Measurements from ENCODE around the gene PARVB.
A peak's percentile ranks its signal among the peaks of the same experiment; 100 is the strongest.

PARVB gene

DNA sequence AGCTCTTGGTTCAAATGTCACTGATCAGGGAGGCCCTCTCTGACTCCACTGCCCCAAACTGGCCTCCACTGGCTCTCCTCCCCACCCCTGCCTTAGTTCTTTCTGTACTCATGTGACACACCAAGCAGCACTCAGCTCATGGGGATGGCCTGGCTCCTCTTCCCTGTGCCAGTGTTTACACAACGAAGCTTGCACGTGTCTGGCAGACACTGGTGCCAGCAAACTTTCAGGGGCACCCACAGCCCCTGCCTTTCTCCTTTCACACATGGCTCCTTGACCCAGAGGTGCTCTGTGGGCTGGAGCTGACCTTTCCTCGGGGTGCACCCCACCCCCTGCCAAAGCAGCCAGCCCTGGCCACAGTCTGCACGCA is 119.0 kb downstream of the PARVB start:
- TF ChIP-seq, protein P1, sequence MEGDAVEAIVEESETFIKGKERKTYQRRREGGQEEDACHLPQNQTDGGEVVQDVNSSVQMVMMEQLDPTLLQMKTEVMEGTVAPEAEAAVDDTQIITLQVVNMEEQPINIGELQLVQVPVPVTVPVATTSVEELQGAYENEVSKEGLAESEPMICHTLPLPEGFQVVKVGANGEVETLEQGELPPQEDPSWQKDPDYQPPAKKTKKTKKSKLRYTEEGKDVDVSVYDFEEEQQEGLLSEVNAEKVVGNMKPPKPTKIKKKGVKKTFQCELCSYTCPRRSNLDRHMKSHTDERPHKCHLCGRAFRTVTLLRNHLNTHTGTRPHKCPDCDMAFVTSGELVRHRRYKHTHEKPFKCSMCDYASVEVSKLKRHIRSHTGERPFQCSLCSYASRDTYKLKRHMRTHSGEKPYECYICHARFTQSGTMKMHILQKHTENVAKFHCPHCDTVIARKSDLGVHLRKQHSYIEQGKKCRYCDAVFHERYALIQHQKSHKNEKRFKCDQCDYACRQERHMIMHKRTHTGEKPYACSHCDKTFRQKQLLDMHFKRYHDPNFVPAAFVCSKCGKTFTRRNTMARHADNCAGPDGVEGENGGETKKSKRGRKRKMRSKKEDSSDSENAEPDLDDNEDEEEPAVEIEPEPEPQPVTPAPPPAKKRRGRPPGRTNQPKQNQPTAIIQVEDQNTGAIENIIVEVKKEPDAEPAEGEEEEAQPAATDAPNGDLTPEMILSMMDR (conservative IDR thresholded peaks at IDR 0.05; ENCODE audit: control insufficient read depth, insufficient read depth, low read depth, low read length) = no peak
- DNase-seq (ENCODE audit: low read depth) = no peak
- no peak overlapping the region for H3K4me3 ChIP-seq (ENCODE audit: control insufficient read depth, low read depth, low read length)

DNA sequence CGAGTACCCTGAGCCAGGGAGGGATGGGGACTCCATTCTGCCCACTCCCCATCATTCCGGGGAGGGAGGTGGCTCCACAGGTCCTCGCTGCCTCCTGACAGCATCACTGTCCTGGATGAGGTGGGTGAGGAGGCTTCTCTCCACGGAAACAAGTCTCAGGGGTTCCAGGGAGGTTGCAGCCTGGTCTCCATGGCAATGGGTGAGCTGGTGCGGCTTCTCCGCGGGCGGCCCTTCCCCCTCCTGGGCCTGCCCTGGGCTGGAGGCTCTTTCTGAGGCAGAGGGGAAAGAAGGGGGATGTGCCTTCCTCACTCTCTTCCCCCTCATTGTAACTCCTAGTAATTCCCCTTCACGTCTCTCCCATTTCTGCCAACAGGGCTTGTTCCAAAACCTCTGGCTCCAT is 119.5 kb downstream of the PARVB start:
- no peak overlapping the region for H3K4me3 ChIP-seq (ENCODE audit: control insufficient read depth, low read depth, low read length)
- TF ChIP-seq, protein P1 (conservative IDR thresholded peaks at IDR 0.05; ENCODE audit: control insufficient read depth, insufficient read depth, low read depth, low read length) = no peak
- DNase-seq (ENCODE audit: low read depth) = no peak

DNA sequence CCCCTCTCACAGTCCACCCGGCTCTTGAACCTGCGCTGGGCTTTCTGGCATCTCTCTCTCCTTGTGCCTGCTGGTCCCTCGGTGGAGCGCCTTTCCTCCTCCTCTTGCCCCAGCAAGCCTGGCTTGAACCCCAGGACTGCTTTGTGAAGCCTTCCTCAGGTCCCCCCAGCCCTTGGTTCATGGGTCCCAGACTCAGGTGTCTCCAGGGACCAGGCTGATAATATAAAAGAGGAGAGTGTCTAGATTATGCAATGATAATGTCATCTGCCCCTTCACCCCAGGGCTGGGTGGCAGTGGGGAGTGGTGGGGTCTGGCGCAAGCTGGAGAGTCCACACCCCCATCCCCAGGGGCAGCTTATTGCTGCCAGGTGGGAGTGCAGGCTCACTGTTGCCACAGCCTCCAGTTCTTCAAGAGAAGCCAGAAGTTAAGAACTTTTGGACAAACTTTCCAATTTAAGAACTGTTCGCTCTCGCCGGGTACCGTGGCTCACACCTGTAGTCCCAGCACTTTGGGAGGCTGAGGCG is 120.0 kb downstream of the PARVB start:
- DNase-seq (ENCODE audit: low read depth) = no peak
- TF ChIP-seq, protein P1 (conservative IDR thresholded peaks at IDR 0.05; ENCODE audit: control insufficient read depth, insufficient read depth, low read depth, low read length) = no peak
- H3K4me3 ChIP-seq (ENCODE audit: control insufficient read depth, low read depth, low read length) = no peak overlapping the region

DNA sequence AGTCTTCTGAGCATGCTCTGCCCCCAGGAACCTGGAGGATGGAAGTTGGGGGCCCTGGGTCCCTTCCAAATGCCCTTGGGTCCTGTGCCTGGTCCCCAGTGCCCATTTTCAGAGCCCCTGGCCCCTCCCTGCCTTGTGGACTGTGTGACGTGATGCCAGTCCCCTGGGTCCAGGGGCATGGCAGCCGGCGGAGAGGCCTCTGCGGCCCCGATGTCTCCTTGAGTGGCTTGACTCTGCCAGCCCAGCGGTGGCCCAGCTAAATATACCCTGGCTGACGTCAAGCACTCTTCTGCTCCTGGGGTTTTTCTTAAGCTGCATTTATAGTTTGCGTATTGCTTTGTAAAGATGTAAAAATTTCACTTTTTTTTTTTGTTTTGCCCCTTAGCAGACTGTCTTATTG is 121.4 kb downstream of the PARVB start:
- no peak for DNase-seq (ENCODE audit: low read depth)
- H3K4me3 ChIP-seq (ENCODE audit: control insufficient read depth, low read depth, low read length) = no peak overlapping the region
- TF ChIP-seq, protein P1 (conservative IDR thresholded peaks at IDR 0.05; ENCODE audit: control insufficient read depth, insufficient read depth, low read depth, low read length) = no peak

DNA sequence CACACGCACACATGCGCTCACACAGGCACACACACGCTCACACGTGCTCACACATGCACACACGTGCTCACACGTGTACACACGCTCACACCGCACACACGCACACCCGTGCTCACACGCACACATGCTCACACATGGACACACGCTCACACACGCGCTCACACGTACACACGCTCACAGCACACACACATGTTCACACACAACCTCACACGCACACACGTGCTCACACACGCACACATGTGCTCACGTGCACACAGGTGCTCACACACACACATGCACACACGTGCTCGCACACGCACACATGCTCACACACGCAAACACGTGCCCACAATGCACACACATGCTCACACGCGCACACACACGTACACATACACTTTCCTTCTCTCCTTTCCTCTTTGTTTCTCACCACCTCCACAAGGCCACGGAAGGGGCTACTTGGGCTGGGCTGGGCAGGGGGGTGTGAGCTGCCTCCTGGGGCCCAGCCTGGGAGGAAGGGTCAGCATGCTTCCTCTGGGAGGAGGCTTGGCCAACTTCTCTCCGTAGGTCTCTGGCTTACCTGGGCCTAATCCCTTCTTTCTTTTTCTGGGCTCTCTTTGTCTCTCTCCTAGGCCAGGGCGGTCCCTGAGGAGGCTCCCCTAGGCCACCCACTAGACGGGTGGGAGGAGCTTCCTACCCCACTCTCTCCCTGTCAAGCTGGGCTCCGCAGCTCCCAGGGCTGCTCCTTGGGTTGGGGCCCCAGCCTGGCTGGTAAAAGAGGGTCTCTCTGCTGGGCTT is 122.2 kb downstream of the PARVB start:
- TF ChIP-seq, protein P1 (conservative IDR thresholded peaks at IDR 0.05; ENCODE audit: control insufficient read depth, insufficient read depth, low read depth, low read length) = no peak
- peak; percentile 2 for DNase-seq (ENCODE audit: low read depth)
- no peak overlapping the region for H3K4me3 ChIP-seq (ENCODE audit: control insufficient read depth, low read depth, low read length)

DNA sequence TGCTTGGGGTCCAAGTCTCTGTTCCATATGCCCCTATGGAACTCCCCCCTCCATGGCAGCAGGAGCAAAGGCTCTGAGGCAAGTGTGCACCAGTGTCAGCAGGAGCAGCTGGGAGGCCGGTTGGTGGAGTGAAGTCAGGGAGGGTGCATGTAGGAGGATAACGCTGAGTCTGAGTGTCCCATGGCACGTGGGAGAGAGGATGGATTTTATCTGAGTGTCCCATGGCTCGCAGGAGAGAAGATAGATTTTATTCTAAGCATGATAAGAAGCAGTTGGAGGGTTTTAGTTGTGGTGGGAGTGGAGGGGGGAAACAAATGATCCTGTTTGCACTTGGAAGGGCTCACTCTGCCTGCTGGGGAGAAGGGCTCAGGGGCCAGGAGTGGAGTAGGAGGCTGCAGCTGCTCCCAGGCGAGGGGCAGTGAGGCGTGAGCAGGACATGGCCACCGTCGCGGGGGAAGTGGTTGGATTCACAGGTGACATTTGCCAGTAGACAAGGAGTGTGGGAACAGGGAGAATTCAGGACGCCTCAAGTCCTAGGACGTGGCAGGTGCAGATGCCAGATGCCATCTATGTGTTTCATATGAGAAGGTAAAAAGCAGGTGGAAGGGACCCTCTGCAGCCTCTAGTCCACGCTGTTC is 123.0 kb downstream of the PARVB start:
- no peak for DNase-seq (ENCODE audit: low read depth)
- H3K4me3 ChIP-seq (ENCODE audit: control insufficient read depth, low read depth, low read length) = no peak overlapping the region
- TF ChIP-seq, protein P1 (conservative IDR thresholded peaks at IDR 0.05; ENCODE audit: control insufficient read depth, insufficient read depth, low read depth, low read length) = no peak

Measured in fibroblast of mammary gland (primary cell).